ENCODE data around the gene SLC2A13.

DNA sequence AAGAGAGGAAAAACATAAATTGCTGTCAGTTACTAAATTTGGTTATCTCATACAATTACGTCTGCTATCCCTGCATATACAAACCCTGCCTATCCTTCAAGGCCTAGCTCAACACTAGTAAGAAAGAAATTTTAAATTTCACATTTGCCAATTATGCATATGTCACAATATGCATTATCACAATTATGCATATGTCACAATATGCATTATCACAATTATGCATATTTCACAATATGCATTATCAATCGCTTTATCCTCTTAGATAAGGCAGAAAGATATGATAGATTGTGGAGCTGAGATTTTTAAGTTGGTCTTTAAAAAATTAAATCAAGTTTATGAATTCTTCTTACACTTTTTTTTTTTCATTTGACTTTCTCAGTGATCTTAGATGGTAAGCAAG lies 291.3 kb downstream of the SLC2A13 start:
- TF ChIP-seq, protein P1, sequence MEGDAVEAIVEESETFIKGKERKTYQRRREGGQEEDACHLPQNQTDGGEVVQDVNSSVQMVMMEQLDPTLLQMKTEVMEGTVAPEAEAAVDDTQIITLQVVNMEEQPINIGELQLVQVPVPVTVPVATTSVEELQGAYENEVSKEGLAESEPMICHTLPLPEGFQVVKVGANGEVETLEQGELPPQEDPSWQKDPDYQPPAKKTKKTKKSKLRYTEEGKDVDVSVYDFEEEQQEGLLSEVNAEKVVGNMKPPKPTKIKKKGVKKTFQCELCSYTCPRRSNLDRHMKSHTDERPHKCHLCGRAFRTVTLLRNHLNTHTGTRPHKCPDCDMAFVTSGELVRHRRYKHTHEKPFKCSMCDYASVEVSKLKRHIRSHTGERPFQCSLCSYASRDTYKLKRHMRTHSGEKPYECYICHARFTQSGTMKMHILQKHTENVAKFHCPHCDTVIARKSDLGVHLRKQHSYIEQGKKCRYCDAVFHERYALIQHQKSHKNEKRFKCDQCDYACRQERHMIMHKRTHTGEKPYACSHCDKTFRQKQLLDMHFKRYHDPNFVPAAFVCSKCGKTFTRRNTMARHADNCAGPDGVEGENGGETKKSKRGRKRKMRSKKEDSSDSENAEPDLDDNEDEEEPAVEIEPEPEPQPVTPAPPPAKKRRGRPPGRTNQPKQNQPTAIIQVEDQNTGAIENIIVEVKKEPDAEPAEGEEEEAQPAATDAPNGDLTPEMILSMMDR (conservative IDR thresholded peaks at IDR 0.05 in 1 of 2, IDR thresholded peaks at IDR 0.05 in 1 of 2; ENCODE audit: low read depth in 1 of 2, low read length in 2 of 2) = no peak
- TF ChIP-seq EZH2 (IDR thresholded peaks at IDR 0.05; ENCODE audit: low read length, missing control alignments) = no peak
